WTC11 (cell line): Measurements from ENCODE around the gene OLFM4. TPM values are rescaled to one million over a fixed set of nuclear protein-coding genes. Genes with fewer than 3 reads are reported as not detected.

Experiments
- ATAC-seq: fragments of 200-7000 bp; cut with Tn5 transposase; 2 replicates; pipeline ENCODE4 v1.10.0; 2021; ENCODE audit warnings: mild to moderate bottlenecking, moderate library complexity
- CTCF ChIA-PET: fragments of 300-600 bp; sonication (Branson Sonifier 250); formaldehyde crosslinking; loops from one replicate; lab custom pipeline; 2021; ENCODE audit warnings: antibody characterized with exemption; lab: Charles Lee
- POLR2A ChIA-PET: fragments of 350-600 bp; sonication (Branson Sonifier 250); formaldehyde crosslinking; loops from one replicate; lab custom pipeline; 2021; ENCODE audit warnings: antibody characterized with exemption; lab: Charles Lee
- DNase-seq: peaks from one replicate; pipeline ENCODE4 v3.0.0; 2021; ENCODE audit warnings: low spot score
- H3K27ac Mint-ChIP-seq: 2 replicates; pipeline ENCODE4 v1.8.0; 2021; ENCODE audit warnings: mixed read lengths
- H3K27me3 Mint-ChIP-seq: 2 replicates; pipeline ENCODE4 v1.8.0; 2021; ENCODE audit warnings: low read depth, mild to moderate bottlenecking, moderate library complexity, mixed read lengths
- H3K36me3 Mint-ChIP-seq: 2 replicates; pipeline ENCODE4 v1.8.0; 2021; ENCODE audit warnings: mixed read lengths
- H3K4me1 Mint-ChIP-seq: 2 replicates; pipeline ENCODE4 v1.8.0; 2022; ENCODE audit warnings: mixed read lengths
- H3K4me3 Mint-ChIP-seq: 2 replicates; pipeline ENCODE4 v1.8.0; 2021; ENCODE audit warnings: mild to moderate bottlenecking, moderate library complexity, mixed read lengths
- H3K9me3 Mint-ChIP-seq: 2 replicates; pipeline ENCODE4 v1.8.0; 2021; ENCODE audit warnings: mixed read lengths
- ATF1 ChIP-seq: sonication (generic); formaldehyde crosslinking; IDR thresholded peaks from 2 replicates; pipeline ENCODE4 v1.8.1; 2023; ENCODE audit warnings: mild to moderate bottlenecking, moderate library complexity, missing genetic modification reagents
- FOXJ3 ChIP-seq: sonication (generic); formaldehyde crosslinking; IDR thresholded peaks from 2 replicates; pipeline ENCODE4 v1.9.0; 2021; ENCODE audit warnings: missing genetic modification reagents, mild to moderate bottlenecking, borderline replicate concordance
- FOXK1 ChIP-seq: sonication (generic); formaldehyde crosslinking; IDR thresholded peaks from 2 replicates; pipeline ENCODE4 v1.8.0; 2022; ENCODE audit warnings: mild to moderate bottlenecking, moderate library complexity, missing genetic modification reagents
- GABPB1 ChIP-seq: sonication (generic); formaldehyde crosslinking; IDR thresholded peaks from 2 replicates; pipeline ENCODE4 v1.8.1; 2023; ENCODE audit warnings: mild to moderate bottlenecking, missing genetic modification reagents
- JAZF1 ChIP-seq: fragments of 250-450 bp; sonication (Bioruptor Pico); IDR thresholded peaks from 2 replicates; pipeline ENCODE4 v1.9.0; 2021; ENCODE audit warnings: moderate library complexity, mild to moderate bottlenecking, inconsistent platforms
- KAT7 ChIP-seq: sonication (generic); formaldehyde crosslinking; IDR thresholded peaks from 2 replicates; pipeline ENCODE4 v1.8.1; 2023; ENCODE audit warnings: missing genetic modification reagents, mild to moderate bottlenecking, borderline replicate concordance
- RORB ChIP-seq: fragments of 250-450 bp; sonication (Bioruptor Pico); IDR thresholded peaks from 2 replicates; pipeline ENCODE4 v1.9.0; 2021; ENCODE audit warnings: mild to moderate bottlenecking
- ZBTB21 ChIP-seq: sonication (generic); formaldehyde crosslinking; IDR thresholded peaks from 2 replicates; pipeline ENCODE4 v1.8.1; 2023; ENCODE audit warnings: mild to moderate bottlenecking, missing genetic modification reagents, borderline replicate concordance
- ZNF263 ChIP-seq: sonication (generic); formaldehyde crosslinking; IDR thresholded peaks from 2 replicates; pipeline ENCODE4 v1.8.1; 2022; ENCODE audit warnings: low read depth, mild to moderate bottlenecking, moderate library complexity, missing genetic modification reagents
- ZNF396 ChIP-seq: fragments of 250-450 bp; sonication (Bioruptor Pico); IDR thresholded peaks from 2 replicates; pipeline ENCODE4 v1.8.0; 2021; ENCODE audit warnings: mild to moderate bottlenecking, moderate library complexity, borderline replicate concordance
- total RNA-seq: library from RNA; stranded (reverse); gene quantifications from 3 replicates; pipeline ENCODE4 v1.2.3, GENCODE V29; 2021
- TF ChIP-seq, protein P1 (sequence below): sonication (generic); formaldehyde crosslinking; IDR thresholded peaks from 2 replicates; pipeline ENCODE4 v1.8.0; 2023; ENCODE audit warnings: missing genetic modification reagents
- TF ChIP-seq, protein P2 (sequence below): fragments of 250-450 bp; sonication (Bioruptor Pico); IDR thresholded peaks from 2 replicates; pipeline ENCODE4 v1.9.0; 2021; ENCODE audit warnings: moderate library complexity, mild to moderate bottlenecking, inconsistent platforms, borderline replicate concordance
- TF ChIP-seq, protein P3 (sequence below): fragments of 250-450 bp; sonication (Bioruptor Pico); IDR thresholded peaks from 2 replicates; pipeline ENCODE4 v1.9.0; 2021; ENCODE audit warnings: mild to moderate bottlenecking
- TF ChIP-seq, protein P4 (sequence below): sonication (generic); formaldehyde crosslinking; IDR thresholded peaks from 2 replicates; pipeline ENCODE4 v1.8.0; 2023; ENCODE audit warnings: missing genetic modification reagents, mild to moderate bottlenecking, borderline replicate concordance
- TF ChIP-seq, protein P5 (sequence below): fragments of 250-450 bp; sonication (Bioruptor Pico); IDR thresholded peaks from 2 replicates; pipeline ENCODE4 v1.8.0; 2021; ENCODE audit warnings: mild to moderate bottlenecking
- TF ChIP-seq, protein P6 (sequence below): sonication (generic); formaldehyde crosslinking; IDR thresholded peaks from 2 replicates; pipeline ENCODE4 v1.8.1; 2022; ENCODE audit warnings: low read depth, missing genetic modification reagents, borderline replicate concordance
- TF ChIP-seq, protein P7 (sequence below): fragments of 250-450 bp; sonication (Bioruptor Pico); IDR thresholded peaks from 2 replicates; pipeline ENCODE4 v2.1.2; 2022; ENCODE audit warnings: mild to moderate bottlenecking, moderate library complexity

The OLFM4 gene
- total RNA-seq, 1 experiment from 2014 or later, result 0.17 TPM

DNA sequence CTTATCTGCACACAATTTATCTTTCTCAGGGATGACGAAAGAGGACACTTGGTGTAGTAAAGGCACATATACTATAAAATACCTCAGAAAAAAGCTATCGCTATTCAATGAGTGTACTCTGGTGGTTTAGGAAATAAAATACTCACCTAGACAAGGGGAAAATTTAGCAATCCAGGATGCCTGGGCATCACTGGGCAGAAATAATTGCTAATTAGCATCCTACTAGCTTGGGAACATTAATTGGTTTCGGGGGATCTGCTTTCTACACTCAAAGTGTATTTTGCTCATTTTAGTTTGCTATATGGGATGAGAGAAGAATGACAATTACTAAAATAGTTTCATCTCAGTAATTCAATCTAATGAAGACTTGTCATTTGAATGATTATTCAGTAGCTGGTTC is 60.3 kb downstream of the OLFM4 start:
- H3K27me3 Mint-ChIP-seq, result 0 out of 2 replicates have a peak, but pooled peaks cover 2% of the 10 kb centered on the region
- ATAC-seq, result no peak
- DNase-seq, result no peak
- CTCF ChIA-PET, result no interaction called here
- POLR2A ChIA-PET, result interaction anchor here (0.7 kb wide), 1 partner anchor 1645 kb away, joined by 3 read pairs; no protein-coding TSS in a partner anchor
- H3K4me1 Mint-ChIP-seq, result peaks cover 4% of the 10 kb centered on the region; the same call in 1 of the 2 replicates
- H3K4me3 Mint-ChIP-seq, result no peak overlapping the region
- peaks cover 27% of the 10 kb centered on the region for H3K9me3 Mint-ChIP-seq
- peaks cover 13% of the 10 kb centered on the region for H3K36me3 Mint-ChIP-seq
- H3K27ac Mint-ChIP-seq, result no peak overlapping the region
- TF ChIP-seq, protein P1, sequence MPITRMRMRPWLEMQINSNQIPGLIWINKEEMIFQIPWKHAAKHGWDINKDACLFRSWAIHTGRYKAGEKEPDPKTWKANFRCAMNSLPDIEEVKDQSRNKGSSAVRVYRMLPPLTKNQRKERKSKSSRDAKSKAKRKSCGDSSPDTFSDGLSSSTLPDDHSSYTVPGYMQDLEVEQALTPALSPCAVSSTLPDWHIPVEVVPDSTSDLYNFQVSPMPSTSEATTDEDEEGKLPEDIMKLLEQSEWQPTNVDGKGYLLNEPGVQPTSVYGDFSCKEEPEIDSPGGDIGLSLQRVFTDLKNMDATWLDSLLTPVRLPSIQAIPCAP, result no peak
- TF ChIP-seq, protein P2, sequence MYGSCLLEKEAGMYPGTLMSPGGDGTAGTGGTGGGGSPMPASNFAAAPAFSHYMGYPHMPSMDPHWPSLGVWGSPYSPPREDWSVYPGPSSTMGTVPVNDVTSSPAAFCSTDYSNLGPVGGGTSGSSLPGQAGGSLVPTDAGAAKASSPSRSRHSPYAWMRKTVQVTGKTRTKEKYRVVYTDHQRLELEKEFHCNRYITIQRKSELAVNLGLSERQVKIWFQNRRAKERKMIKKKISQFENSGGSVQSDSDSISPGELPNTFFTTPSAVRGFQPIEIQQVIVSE, result no peak
- TF ChIP-seq ZBTB21 (no peak), ZNF396 (CRISPR knock-in tag) (no peak), RORB (no peak), KAT7 (CRISPR knock-in tag) (no peak), FOXJ3 (CRISPR knock-in tag) (no peak), FOXK1 (CRISPR knock-in tag) (no peak), GABPB1 (CRISPR knock-in tag) (no peak), ZNF263 (no peak), JAZF1 (no peak), ATF1 (no peak)
- TF ChIP-seq, protein P3, sequence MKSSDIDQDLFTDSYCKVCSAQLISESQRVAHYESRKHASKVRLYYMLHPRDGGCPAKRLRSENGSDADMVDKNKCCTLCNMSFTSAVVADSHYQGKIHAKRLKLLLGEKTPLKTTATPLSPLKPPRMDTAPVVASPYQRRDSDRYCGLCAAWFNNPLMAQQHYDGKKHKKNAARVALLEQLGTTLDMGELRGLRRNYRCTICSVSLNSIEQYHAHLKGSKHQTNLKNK (CRISPR knock-in tag), result no peak
- TF ChIP-seq, protein P4, sequence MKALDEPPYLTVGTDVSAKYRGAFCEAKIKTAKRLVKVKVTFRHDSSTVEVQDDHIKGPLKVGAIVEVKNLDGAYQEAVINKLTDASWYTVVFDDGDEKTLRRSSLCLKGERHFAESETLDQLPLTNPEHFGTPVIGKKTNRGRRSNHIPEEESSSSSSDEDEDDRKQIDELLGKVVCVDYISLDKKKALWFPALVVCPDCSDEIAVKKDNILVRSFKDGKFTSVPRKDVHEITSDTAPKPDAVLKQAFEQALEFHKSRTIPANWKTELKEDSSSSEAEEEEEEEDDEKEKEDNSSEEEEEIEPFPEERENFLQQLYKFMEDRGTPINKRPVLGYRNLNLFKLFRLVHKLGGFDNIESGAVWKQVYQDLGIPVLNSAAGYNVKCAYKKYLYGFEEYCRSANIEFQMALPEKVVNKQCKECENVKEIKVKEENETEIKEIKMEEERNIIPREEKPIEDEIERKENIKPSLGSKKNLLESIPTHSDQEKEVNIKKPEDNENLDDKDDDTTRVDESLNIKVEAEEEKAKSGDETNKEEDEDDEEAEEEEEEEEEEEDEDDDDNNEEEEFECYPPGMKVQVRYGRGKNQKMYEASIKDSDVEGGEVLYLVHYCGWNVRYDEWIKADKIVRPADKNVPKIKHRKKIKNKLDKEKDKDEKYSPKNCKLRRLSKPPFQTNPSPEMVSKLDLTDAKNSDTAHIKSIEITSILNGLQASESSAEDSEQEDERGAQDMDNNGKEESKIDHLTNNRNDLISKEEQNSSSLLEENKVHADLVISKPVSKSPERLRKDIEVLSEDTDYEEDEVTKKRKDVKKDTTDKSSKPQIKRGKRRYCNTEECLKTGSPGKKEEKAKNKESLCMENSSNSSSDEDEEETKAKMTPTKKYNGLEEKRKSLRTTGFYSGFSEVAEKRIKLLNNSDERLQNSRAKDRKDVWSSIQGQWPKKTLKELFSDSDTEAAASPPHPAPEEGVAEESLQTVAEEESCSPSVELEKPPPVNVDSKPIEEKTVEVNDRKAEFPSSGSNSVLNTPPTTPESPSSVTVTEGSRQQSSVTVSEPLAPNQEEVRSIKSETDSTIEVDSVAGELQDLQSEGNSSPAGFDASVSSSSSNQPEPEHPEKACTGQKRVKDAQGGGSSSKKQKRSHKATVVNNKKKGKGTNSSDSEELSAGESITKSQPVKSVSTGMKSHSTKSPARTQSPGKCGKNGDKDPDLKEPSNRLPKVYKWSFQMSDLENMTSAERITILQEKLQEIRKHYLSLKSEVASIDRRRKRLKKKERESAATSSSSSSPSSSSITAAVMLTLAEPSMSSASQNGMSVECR, result no peak
- TF ChIP-seq, protein P5, sequence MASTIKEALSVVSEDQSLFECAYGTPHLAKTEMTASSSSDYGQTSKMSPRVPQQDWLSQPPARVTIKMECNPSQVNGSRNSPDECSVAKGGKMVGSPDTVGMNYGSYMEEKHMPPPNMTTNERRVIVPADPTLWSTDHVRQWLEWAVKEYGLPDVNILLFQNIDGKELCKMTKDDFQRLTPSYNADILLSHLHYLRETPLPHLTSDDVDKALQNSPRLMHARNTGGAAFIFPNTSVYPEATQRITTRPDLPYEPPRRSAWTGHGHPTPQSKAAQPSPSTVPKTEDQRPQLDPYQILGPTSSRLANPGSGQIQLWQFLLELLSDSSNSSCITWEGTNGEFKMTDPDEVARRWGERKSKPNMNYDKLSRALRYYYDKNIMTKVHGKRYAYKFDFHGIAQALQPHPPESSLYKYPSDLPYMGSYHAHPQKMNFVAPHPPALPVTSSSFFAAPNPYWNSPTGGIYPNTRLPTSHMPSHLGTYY (CRISPR knock-in tag), result no peak
- TF ChIP-seq, protein P6, sequence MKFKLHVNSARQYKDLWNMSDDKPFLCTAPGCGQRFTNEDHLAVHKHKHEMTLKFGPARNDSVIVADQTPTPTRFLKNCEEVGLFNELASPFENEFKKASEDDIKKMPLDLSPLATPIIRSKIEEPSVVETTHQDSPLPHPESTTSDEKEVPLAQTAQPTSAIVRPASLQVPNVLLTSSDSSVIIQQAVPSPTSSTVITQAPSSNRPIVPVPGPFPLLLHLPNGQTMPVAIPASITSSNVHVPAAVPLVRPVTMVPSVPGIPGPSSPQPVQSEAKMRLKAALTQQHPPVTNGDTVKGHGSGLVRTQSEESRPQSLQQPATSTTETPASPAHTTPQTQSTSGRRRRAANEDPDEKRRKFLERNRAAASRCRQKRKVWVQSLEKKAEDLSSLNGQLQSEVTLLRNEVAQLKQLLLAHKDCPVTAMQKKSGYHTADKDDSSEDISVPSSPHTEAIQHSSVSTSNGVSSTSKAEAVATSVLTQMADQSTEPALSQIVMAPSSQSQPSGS (CRISPR knock-in tag), result no peak
- TF ChIP-seq, protein P7, sequence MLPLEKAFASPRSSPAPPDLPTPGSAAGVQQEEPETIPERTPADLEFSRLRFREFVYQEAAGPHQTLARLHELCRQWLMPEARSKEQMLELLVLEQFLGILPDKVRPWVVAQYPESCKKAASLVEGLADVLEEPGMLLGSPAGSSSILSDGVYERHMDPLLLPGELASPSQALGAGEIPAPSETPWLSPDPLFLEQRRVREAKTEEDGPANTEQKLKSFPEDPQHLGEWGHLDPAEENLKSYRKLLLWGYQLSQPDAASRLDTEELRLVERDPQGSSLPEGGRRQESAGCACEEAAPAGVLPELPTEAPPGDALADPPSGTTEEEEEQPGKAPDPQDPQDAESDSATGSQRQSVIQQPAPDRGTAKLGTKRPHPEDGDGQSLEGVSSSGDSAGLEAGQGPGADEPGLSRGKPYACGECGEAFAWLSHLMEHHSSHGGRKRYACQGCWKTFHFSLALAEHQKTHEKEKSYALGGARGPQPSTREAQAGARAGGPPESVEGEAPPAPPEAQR (CRISPR knock-in tag), result no peak
